EH (cell line): ENCODE measurements around the gene PPP1R3C.

ENCODE experiments used
- DNase-seq: peaks from one replicate; pipeline ENCODE4 v3.0.0-alpha.2; 2015; ENCODE audit warnings: low read depth

PPP1R3C gene

DNA sequence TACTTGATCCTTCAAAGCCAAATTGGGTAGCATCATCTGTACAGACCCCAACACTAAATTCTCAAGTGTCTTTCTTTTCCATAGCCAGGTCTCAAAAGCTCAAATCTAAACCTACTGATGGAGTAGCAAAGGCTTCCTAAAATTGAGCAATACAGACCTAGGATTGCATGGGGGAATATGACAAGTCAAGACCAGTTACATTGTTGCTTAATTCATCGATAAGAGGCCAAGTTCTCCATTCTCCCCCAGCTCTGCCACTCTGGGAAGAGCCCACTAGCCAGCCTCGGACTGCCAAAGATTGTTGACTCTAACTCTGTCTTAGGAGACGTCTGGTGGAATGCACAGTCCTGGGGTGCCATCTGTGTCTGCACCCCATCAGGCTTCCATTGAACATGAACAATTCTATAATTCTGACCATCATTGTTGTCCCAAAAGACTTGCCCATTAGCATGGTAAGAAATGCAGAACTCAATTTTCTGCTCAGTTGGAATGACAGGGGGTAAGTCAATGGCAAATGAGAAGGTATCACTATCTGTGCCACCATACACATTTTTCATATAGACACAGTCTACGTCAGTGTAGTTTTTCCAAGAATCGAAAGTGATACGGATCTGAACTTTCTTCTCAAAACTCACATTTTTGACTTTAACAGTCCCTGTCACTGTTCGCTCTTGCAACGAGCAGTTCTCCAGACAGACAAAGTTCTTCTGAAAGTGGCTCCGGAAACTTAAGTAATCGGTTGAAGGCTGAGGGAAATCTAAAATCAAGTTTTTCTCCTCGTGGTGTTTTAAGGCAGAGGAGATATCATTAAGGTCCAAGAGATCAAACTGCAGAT lies 2.9 kb downstream of the PPP1R3C start:
- DNase-seq, result no peak

DNA sequence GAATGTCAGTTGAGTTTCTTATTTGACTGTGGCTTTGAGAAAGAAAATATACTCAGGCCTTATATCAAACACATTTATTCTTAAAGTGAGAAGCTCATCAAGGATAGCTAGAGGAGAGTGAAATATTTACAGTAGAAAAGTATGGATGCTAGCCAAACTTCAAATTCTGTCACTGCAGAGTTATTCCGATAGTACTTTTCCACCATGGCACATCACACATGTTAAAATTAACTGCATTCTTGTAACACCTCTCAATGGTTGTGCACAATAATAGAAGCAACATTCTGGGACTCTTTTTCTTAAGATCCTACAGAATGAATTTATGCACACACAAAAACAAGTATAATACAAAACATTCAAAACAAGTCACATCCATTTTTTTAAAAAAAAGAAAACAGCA lies 4.5 kb downstream of the PPP1R3C start:
- no peak for DNase-seq

DNA sequence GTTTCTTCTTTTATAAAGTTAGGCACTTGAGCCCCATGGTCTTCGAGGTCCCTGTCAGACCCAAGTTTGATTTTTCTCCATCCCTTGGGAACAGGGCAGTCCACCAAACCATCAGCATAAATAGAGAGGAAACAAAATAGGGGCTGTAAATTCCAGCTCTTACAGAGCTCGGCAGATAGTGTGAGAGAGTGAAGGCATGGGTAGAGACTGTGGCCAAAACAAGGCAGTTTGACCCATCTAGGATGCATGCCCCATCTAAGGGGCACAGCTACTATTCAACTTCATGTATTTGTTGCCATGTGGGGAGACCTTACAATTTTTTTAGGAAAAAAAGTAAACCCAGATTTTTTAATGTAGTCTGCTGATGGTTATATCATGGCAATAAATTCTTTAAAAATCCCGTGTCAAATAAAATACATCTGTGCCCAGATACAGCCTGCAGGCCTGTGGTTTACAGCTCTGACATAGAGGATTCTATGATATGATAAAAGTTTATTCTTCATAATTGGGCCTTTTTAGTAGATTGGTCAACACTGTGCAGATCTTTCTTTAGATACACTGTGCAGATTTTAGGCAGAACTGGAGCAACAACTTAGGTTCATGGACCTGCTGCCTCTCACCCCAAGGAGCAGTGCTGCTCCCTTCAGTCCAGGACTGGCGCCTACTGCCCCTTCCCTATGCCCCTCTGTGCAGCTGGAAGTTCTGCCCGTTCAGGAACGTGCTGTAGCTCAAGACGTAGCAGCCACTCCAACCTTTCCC lies 5.3 kb downstream of the PPP1R3C start:
- DNase-seq, result peak; percentile 34

DNA sequence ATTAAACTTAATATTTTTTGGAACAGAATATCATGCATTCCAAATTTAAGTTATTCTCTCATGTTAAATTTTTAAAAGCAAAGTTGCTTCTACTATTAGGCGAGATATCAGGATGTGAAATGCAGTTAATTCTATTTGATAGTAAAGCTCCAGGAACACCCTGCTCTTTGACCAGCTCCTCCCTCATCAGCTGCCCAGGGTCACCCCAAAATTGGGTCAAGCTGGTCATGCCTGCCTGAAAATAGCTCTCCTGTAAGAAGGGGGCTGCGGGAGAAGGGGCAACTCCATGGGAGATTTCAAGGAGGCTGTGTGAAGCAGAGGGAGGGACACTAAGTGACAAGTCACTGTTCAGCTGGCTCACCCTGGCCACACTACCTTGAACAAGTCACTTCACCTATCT lies 5.9 kb downstream of the PPP1R3C start:
- no peak for DNase-seq

DNA sequence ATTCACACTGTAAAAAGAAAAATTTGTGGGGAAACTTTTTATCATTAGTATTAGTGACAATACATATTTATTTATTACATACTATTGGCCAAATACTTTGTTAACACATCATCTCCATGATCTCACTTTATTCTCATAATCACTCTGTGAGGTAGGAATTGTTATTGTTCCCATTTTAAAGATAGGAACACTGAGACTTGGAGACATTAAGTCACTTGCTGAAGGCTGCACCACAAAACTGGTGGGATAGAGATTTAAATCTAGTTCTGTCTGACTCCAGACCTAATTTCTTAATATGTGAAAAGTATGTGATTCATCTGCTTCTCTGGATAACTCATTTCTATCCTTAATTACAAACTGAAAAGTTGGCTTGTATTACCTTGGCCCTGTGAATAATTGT lies 8.2 kb downstream of the PPP1R3C start:
- DNase-seq, result no peak

DNA sequence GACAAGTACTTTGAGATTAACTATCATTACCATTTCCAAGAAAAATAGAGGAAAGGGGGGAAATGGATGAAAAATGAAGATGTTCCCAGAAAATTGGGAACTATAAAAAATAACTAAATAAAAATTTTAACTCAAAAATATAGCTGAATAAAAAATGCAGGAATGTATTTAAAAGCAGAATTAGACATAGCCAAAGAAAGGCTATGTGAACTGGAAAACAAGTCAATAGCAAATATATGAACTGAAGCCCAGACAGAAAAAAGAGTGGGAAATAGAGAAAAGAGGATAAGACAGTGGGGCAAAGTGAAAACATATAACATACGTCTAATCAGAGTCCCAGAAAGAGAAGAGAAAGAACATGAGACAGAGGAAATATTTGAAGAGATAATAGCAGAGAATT lies 10.3 kb downstream of the PPP1R3C start:
- no peak for DNase-seq

DNA sequence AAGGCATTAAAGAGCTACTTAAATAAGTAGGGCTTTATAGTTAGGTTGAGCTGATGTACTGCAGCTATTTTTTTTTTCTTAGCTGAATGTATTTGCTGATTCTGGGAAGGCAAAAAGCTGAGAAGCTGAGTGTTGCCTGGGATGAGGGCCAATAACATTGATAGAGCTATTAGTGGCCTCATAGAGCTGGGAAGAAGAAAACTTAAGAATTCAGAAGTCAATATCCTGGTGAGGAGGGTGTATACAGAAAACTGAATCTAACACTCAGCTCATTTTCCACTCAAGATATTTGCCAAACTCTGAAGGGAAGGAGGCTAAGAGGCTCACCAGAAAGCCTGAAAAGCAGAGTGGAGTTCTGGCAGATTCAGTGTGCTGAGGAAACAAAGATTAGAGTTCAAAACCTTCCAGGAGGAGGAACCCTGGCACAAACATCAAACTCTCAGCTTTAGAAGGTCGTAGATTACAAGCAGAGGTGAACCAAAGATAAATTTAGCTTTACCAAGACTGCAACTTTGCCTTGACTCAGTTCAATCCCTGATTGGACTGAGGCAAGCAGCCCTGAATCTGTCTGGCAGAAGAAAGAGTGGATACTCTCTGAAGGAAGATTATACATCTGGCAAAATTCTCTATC lies 11.3 kb downstream of the PPP1R3C start:
- DNase-seq, result peak; percentile 37

DNA sequence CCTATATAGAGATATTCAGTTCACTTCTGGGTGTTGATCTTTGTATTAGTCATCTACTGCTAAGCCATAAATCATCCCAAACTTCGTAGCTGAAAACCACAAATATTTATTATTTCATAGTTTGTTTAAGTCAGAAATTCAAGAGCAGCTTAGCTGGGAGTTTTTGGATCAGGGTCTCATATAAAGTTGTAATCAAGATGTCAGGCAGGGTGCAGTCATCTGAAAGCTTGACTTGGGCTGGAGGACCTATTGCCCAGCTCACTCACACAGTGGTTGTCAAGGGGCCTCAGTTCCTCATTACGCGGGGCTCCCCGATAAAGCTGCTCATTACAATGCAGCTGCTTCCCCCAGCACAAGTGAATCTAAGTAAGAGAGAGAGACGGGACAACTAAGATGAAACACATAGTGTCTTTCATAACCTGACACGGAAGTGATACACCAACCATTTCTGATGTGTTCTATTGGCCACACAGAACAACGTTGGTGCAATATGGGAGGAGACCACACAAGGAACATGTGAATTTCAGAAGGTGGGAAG lies 15.7 kb downstream of the PPP1R3C start:
- peak; percentile 91 for DNase-seq

DNA sequence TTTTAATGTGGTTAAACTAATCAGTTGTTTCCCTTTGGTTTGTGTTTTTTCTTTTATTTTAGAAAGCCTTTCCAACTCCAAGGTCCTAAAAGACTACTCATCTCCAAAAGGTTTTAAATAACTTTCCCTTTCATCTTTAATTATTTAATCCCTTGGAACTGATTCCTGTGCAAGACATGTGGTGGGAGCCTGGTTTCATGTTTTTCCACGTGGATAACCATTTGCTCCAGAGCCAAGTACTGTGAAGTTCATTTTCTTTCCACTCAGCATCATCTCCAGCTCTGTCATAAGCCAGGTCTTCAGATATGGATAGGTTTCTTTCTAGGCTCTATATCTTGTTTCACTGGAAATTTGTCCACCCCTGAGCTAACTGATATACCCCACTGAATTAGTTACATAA lies 16.7 kb downstream of the PPP1R3C start:
- peak; percentile 33 for DNase-seq

DNA sequence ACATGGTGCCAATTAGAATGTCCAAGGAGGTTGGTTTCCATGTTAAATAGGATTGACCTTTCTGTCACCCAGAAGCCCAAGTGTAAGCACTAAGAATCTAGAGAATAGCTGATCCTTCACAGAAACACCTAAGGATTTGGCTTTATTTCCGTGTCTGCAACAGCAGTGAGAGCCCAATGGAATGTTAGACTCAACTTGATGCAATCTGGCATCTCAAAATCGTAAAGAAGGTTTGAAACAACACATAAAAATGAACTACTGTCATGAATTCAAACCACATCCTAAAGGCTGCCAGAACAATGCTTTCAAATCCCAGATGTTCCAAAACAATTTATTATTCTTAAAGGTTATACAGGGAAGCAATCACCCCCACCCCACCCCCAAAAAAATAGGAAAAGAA lies 18.6 kb downstream of the PPP1R3C start:
- DNase-seq, result peak; percentile 96

DNA sequence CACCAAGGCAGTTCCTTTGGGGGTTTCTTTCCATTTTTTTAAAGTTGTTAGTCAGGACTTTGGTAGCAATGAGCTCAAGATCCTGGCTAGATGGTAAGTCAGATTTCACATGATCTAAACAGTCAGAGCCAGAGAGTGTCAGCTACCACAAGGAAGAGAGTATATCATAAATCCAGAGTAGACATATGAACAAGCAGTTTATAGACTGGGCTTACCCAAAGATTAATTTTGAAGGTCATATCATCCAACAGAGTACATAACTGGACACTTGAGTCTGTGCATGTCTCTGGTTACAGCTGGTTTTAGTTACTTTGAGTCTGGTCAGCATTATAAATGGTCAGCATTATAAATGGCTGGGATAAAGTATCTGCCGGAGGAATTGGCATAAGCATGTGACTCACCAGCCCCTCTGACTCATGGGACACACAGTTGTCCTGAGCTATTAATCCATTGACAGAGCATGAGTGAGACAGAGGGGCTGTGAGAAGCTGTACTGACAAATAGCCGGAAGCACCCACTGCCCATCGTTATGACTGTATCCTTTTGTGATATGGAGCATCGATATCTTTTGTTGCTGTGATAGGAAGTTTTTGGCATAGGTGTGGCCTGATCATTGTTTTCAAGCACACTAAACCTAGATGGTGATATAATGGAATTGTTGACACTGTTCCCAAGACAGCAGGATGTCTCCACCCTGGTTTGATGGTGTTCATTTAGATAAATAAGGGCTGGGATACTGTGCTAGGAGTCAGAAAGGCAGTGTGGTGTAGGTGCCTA lies 19.3 kb downstream of the PPP1R3C start:
- DNase-seq, result peak; percentile 99

DNA sequence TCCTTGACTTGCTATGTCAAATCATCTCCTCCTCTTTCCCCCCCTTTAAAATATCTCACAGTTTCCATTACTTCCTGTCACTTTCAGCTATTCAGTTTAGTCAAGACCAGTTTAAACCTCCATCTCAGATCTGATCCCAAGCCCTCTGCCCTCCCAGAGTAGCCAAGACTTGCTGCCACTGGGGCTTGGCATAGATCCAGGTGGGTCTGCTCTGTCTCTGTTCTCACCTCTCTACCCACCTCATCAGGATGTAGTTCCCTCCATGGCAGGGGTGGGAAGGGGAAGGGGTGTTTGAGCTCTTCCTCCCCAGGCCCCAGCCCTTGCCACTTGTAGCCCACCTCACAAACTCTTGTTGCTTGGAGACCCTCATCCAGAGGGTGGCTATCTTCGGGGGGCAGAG lies 22.0 kb downstream of the PPP1R3C start:
- no peak for DNase-seq

DNA sequence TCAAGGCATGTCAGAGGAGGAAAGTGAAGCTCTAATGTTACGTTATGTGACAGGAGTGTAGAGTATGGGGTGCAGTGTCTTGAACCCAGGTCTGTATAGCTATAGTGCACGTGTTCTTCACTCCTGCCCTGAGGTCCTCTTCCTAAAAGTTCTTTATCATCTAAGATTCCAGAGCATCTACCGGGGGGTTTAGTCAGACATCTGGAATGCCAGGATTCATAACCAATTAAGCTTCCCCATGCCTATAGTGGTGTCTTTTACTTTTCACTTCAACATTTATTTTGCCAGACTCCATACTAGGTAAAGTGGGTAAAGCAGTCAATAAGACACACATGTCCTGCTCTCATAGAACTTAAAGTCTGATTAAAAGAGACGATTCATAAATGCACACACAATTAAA lies 22.4 kb downstream of the PPP1R3C start:
- peak; percentile 80 for DNase-seq

DNA sequence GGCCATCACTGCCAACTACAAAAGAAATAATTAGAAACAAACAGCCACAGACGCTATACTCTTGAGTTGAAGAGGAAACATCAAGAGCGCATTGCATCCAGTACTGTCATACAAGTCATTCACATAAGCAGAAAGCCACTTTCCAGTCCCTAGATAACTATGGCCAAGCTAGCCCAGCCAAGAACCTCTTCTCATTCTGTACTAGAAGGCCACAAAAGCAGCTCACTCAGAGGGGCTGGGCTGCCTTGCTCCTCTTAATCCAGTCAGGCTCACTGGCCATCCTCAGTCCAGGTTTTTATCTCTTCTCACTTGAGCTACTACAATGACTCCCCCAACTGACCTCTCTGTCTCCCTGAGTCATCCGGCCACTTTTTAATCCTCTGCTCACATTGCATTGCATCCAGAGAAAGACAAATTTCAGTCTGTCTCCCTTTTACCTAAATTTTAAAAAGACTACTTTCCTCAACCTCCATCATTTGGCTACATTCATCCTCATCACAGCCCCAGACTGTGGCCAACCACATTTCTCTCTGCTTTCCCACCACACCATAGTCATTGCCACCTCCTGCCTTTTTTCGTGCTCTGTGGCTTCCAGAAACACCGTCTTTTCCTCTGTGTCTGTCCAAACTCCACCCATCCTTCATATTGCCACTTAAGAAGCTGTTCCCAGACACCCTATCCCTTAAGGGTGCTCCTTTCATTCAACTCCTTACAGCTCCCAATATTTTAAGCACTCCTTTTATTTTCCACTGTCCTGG lies 25.0 kb downstream of the PPP1R3C start:
- DNase-seq, result peak; percentile 44

DNA sequence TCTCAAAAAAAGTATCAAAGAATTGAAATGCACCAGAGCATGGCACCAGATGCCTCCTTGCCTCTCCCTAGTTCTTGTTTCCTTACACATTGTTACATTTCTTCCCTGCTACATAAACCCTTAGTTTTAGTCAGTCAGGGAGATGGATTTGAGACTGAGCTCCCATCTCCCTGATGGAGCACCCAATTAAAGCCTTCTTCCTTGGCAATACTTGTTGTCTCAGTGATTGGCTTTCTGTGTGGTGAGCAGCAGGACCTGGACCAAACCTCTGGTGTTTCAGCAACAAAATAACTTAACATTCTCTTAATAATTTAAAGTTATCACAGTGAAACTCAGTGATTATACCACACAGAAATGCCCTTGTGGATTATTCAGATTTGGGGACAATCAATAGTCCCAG lies 26.9 kb downstream of the PPP1R3C start:
- DNase-seq, result no peak

DNA sequence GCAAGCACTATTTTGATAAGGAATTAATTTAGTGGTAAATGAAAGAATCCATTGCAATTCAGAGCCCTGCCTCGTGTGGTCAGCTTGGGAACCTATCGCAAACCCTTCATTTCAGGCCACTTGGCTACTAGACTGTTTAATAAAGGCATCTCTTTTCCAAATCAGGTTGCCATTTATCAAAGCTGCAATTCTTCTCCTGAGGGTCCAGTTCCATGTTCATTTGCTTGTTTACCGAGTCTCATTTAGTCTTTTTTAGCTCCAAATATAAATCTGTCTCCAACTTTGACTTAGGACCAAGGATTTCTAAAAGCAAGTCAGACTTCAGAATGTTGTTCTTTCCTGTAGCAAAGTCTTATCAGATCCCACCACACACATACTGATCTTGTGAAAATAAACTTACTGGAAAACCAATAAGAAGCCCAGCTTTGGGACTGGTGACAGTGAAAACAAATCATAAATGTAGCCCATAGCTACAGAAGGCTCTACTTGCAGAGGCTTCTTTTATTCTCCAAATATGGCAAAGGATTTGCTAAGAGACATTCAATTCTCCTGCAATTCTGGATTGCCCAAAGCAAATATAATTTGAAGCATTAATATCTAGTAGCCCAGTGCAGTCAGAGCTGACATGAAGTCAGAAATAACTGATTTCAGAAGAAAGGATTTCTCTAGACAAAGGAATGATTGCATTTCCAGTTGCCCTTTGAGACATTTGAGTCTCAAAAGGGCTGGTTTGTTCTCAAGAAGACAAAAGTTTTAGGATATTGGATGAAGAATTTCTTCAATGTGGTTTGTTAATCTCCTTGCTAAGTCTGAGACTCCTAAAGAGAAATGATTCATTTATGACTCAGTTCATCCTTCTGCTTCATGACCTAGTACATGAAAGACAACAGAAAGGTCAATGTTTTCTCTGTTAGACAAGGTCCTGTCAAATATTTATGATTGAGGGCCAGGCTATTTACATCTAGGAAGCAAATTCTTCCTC lies 28.0 kb downstream of the PPP1R3C start:
- peak; percentile 93 for DNase-seq

DNA sequence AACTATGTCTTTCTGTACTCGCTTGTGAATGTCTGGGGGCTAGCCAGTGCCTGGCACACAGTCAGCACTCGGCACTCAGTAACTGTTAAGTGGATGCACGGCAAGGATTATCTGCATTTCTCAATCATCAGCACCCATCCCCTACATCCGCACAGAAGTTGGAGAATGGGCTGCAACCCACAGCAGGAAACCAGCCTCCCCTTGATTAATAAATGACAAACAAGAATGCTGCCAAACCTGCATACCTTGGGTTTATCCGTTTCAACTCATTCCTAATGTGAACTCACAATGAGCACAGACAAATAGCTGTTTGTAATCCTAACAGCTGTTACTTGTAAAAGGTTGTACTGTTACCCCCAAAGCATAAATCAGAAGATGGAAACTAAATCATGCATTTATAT lies 28.9 kb downstream of the PPP1R3C start:
- no peak for DNase-seq

DNA sequence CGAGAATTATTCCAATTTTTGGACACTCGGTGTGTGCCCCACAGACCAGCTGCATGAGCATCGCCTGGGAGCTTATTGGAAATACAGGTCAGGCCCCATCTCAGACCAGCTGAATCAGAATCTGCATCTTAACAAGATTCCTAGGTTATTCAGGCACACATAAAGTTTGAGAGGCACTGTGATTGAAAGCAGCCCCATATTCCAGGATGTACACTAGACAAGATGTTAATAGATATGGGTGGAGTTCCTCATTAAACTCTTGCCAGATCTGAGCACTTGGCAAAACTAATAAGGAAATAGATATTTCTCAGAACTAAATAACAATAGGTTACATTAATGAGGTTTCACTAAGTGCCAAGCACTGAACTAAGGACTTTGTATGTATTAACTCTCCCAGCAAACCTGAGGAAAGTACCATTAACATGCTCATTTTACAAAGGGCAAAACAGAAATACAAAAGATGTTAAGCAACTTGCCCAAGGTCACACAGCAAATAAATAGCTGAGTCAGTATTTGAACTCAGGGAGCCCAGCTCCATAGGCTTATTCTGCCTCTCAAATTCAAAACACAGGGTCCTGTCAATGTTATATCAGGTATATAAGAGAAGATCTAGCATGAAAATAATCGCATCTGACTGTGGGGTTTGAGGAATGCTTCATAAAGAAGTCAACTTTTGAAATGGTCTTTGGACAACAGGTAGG lies 29.9 kb downstream of the PPP1R3C start:
- DNase-seq, result no peak

DNA sequence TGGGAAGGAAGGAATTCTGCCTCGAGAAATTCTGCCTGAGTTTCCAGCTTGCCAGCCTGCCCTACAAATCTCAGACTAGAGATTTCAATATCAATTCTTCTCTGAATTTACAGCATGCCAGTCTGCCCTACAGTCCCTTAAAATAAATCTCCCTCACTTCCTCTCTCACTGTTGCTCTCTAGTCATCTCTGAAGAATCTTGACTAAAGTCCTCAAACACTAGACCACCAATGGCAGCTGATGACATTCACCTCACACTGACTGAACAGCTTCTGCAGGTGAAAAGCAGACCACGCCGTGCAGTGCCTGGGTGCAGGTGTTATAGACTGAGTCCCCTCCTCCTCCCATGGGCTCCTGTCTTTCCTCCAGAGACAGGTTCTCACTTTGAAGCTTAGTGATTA lies 30.4 kb downstream of the PPP1R3C start:
- DNase-seq, result peak; percentile 31
